Astrocyte of the spinal cord (primary cell): ENCODE results near the gene ST3GAL4.
A peak's percentile ranks its signal among the peaks of the same experiment; 100 is the strongest.
"Not testable (repeated sequence)": the region's sequence is repeated elsewhere in the genome, so short reads cannot be mapped to it uniquely, and the experiment has no call there.

Experiments used
- DNase-seq: peaks from one replicate; pipeline ENCODE4 v3.0.0; 2011; ENCODE audit warnings: low read depth, low spot score
- H3K4me3 ChIP-seq: 2 replicates; pipeline ENCODE4 v1.5.1; 2011; ENCODE audit warnings: low read depth, mild to moderate bottlenecking, low read length, moderate library complexity
- CTCF ChIP-seq: IDR thresholded peaks from 2 replicates; pipeline ENCODE4 v1.5.1; 2012; ENCODE audit warnings: low read depth, mild to moderate bottlenecking, low read length, inconsistent platforms
- in situ Hi-C: cut with HindIII; loops from 2 replicates; pipeline ENCODE4 v1.10.0; 2017; ENCODE audit warnings: low sequenced_read_pairs

Gene ST3GAL4

DNA sequence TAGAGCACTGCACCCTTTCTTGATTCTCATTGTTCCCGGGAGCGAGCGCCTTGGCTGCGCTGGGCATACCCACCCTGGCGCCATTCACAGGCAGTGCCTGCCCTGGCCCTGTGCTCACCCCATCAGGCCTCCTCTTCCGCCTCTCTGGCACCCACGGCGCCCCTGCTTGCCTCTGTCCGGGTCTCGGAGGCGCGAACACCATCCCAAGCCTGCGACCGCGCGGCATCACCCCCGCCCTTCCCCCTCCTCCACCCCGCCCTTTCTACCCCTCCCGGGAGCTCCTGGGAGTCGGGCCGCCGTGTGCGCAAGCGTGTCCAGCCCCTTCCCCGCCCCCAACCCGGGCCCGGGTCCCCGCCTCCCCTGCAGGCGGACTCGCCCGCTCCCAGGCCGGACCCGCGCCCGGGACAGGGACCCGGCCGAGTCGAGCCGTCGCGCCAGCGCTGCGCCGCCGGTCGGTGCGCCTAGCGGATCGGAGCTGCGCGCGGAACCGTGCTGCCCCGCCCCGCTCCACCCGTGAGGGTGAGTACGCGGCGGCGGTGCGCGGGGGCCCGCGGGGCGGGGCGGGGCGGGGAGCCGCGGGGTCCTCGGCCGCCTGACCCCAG, at the start of gene ST3GAL4:
ST3GAL4 (plus strand) TSS at position 363 of the 602 bp plus-strand sequence. CDS start 50,470 bp downstream, outside the sequence.
- in situ Hi-C loops, result no loop called here
- H3K4me3 ChIP-seq, result peak within 1 kb of the TSS; percentile 80
- TF ChIP-seq CTCF, result no peak
- DNase-seq, result peak; percentile 68

GRCh38 chr11:126305699-126306098, 49.8 kb upstream of the ST3GAL4 start:
- H3K4me3 ChIP-seq, result no peak overlapping the region
- DNase-seq, result no peak
- in situ Hi-C loops, result no loop called here
- no peak for TF ChIP-seq CTCF

GRCh38 chr11:126307706-126308105, 47.8 kb upstream of the ST3GAL4 start:
- TF ChIP-seq CTCF, result peak; percentile 55
- peak; percentile 52 for DNase-seq
- no peak overlapping the region for H3K4me3 ChIP-seq
- in situ Hi-C loops, result no loop called here

- TF ChIP-seq CTCF, result no peak
- H3K4me3 ChIP-seq, result no peak overlapping the region
- in situ Hi-C loops, result no loop called here
- no peak for DNase-seq
Observed at GRCh38 chr11:126308271-126308671, 47.2 kb upstream of the ST3GAL4 start.

DNA sequence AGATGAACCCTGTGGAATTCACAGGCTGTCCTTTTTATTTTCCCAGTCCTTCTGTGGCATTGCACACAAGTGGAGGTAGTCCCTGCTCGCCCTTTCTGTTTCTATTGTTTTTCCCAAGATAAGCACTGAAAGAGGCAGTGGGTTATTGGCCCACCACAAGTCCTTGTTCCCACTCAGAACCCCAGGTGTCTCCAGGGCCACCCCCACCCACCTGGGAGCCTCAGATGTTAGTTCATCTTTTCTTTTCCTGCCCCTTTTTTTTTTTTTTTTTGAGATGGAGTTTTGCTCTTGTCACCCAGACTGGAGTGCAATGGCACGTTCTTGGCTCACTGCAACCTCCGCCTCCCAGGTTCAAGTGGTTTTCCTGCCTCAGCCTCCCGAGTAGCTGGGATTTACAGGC, 46.7 kb upstream of the ST3GAL4 start:
- in situ Hi-C loops, H3K4me3 ChIP-seq, DNase-seq: not testable (repeated sequence)

- DNase-seq, result peak; percentile 77
- H3K4me3 ChIP-seq, result no peak overlapping the region
- in situ Hi-C loops, result no loop called here
- peak; percentile 91 for TF ChIP-seq CTCF
Observed at GRCh38 chr11:126310200-126310991, 45.1 kb upstream of the ST3GAL4 start.

GRCh38 chr11:126310992-126311310, 44.5 kb upstream of the ST3GAL4 start:
- DNase-seq, result no peak
- no peak overlapping the region for H3K4me3 ChIP-seq
- in situ Hi-C loops, result no loop called here
- no peak for TF ChIP-seq CTCF
